A549 (cell line): ENCODE results near the gene COMMD7. TPM values are rescaled to one million over a fixed set of nuclear protein-coding genes. Genes with fewer than 3 reads are reported as not detected.
A peak's percentile ranks its signal among the peaks of the same experiment; 100 is the strongest.

Experiments
- ATAC-seq, 2 experiments: fragments of 200-7000 bp in 1 of 2; fragments of >200 bp in 1 of 2; cut with Nextera tagmentation in 1 of 2; cut with Tn5 transposase in 1 of 2; 3 replicates each; pipeline versions ENCODE4 v1.8.0 to v1.9.1; 2018 to 2020; ENCODE audit warnings: mild to moderate bottlenecking in 1 of 2, moderate library complexity in 1 of 2
- CTCF ChIA-PET: fragments of 300-600 bp; sonication (Branson Sonifier 250); formaldehyde crosslinking; extraction: SDS; loops from one replicate; lab custom pipeline; 2021; ENCODE audit warnings: antibody characterized with exemption, inconsistent platforms; lab: Yijun Ruan, JAX
- POLR2A ChIA-PET: fragments of 350-600 bp; formaldehyde crosslinking; extraction: SDS; loops from one replicate; lab custom pipeline; 2021; ENCODE audit warnings: antibody characterized with exemption, inconsistent platforms; lab: Yijun Ruan, JAX
- DNase-seq, 2 experiments: peaks; one replicate each; pipeline versions ENCODE4 v3.0.0 to v3.0.0-alpha.2; 2011 to 2016; ENCODE audit warnings: low read depth in 1 of 2, low spot score in 1 of 2
- FAIRE-seq: peaks from 2 replicates; lab custom pipeline; 2011; peaks lifted over from hg19 to GRCh38; lab: Jason Lieb, UNC
- H3K27ac ChIP-seq, 2 experiments: fragments of >200 bp; sonication (Bioruptor Twin); formaldehyde crosslinking; 3 replicates each; pipeline ENCODE4 v1.5.1; 2016 to 2017
- H3K4me1 ChIP-seq: fragments of >200 bp; sonication (Bioruptor Twin); formaldehyde crosslinking; 3 replicates; pipeline ENCODE4 v1.6.1; 2016
- H3K4me2 ChIP-seq: fragments of >200 bp; sonication (Bioruptor Twin); formaldehyde crosslinking; 3 replicates; pipeline ENCODE4 v1.6.1; 2016
- H3K4me3 ChIP-seq: fragments of >200 bp; sonication (Bioruptor Twin); formaldehyde crosslinking; 3 replicates; pipeline ENCODE4 v1.5.1; 2016
- H3K9me3 ChIP-seq: fragments of >200 bp; sonication (Bioruptor Twin); formaldehyde crosslinking; 3 replicates; pipeline ENCODE4 v1.6.1; 2016
- CBX2 ChIP-seq: fragments of 200-600 bp; sonication (generic); IDR thresholded peaks from 2 replicates; pipeline ENCODE4 v1.6.1; 2016; ENCODE audit warnings: low read depth, mild to moderate bottlenecking, borderline replicate concordance
- CBX8 ChIP-seq: fragments of 200-600 bp; sonication (generic); IDR thresholded peaks from 2 replicates; pipeline ENCODE4 v1.6.1; 2016
- CEBPB ChIP-seq, 2 experiments: fragments of >200 bp in 1 of 2; sonication (Bioruptor Twin) in 1 of 2; formaldehyde crosslinking in 1 of 2; IDR thresholded peaks; 2 replicates each; pipeline ENCODE4 v1.6.1; 2012 to 2016
- EHF ChIP-seq: fragments of 250-450 bp; sonication (Bioruptor Pico); IDR thresholded peaks from 2 replicates; pipeline ENCODE4 v1.5.0; 2020; ENCODE audit warnings: mild to moderate bottlenecking
- ESRRA ChIP-seq: fragments of 150-350 bp; IDR thresholded peaks from 2 replicates; pipeline ENCODE4 v1.6.1; 2014; ENCODE audit warnings: mild to moderate bottlenecking, low read length, borderline replicate concordance
- FOSL2 ChIP-seq, 2 experiments: fragments of 450-650 bp in 1 of 2; fragments of >200 bp in 1 of 2; sonication (Bioruptor Twin) in 1 of 2; formaldehyde crosslinking; IDR thresholded peaks; 2 replicates each; pipeline versions ENCODE4 v1.5.0 to v1.6.1; 2016 to 2020; ENCODE audit warnings: mild to moderate bottlenecking in 1 of 2, moderate library complexity in 1 of 2
- HOXA7 ChIP-seq: fragments of 250-450 bp; sonication (Bioruptor Pico); IDR thresholded peaks from 2 replicates; pipeline ENCODE4 v1.5.0; 2020; ENCODE audit warnings: mild to moderate bottlenecking, moderate library complexity
- HOXB13 ChIP-seq: fragments of 250-450 bp; sonication (Bioruptor Pico); IDR thresholded peaks from 2 replicates; pipeline ENCODE4 v1.5.0; 2020; ENCODE audit warnings: low read depth, mild to moderate bottlenecking, moderate library complexity
- MAFK ChIP-seq: fragments of 450-650 bp; IDR thresholded peaks from 2 replicates; pipeline ENCODE4 v1.6.1; 2014; ENCODE audit not compliant: partially characterized antibody
- MYC ChIP-seq: IDR thresholded peaks from 2 replicates; pipeline ENCODE4 v1.6.1; 2012; ENCODE audit warnings: mild to moderate bottlenecking, inconsistent platforms, low read length, improper control_type of control experiment, borderline replicate concordance
- PHF8 ChIP-seq: fragments of 200-600 bp; sonication (generic); IDR thresholded peaks from 2 replicates; pipeline ENCODE4 v1.6.1; 2016; ENCODE audit warnings: low read depth, mild to moderate bottlenecking, antibody characterized with exemption, moderate library complexity, borderline replicate concordance
- POLR2A ChIP-seq: IDR thresholded peaks from 2 replicates; pipeline ENCODE4 v1.6.1; 2012; ENCODE audit warnings: mild to moderate bottlenecking, low read length
- SREBF2 ChIP-seq: fragments of 450-650 bp; IDR thresholded peaks from 2 replicates; pipeline ENCODE4 v1.6.1; 2014; ENCODE audit warnings: mild to moderate bottlenecking, moderate library complexity
- ZC3H11A ChIP-seq: fragments of 450-650 bp; IDR thresholded peaks from 2 replicates; pipeline ENCODE4 v1.6.1; 2014; ENCODE audit warnings: antibody characterized with exemption, mild to moderate bottlenecking
- ZNF302 ChIP-seq: fragments of 250-450 bp; sonication (Bioruptor Pico); IDR thresholded peaks from 2 replicates; pipeline ENCODE4 v1.9.0; 2021; ENCODE audit warnings: inconsistent platforms, mild to moderate bottlenecking, moderate library complexity
- WGBS: methylation state at CpG from one replicate; pipeline ENCODE4 v1.1.6; 2017; ENCODE audit errors: missing lambda C conversion rate; 5-methylcytosine and 5-hydroxymethylcytosine counted together
- polyA plus RNA-seq, 4 experiments: library from polyadenylated mRNA; depleted of rRNA in 3 of 4; stranded (reverse); fragments of >200 nt; fragmentation: RNase III in 1 of 4; extraction: RNeasy Plus Mini Kit Qiagen cat#74134 plus additional on column Dnase treatment in 1 of 4; gene quantifications; 2 replicates in 3 of 4; 3 replicates in 1 of 4; pipeline ENCODE4 v1.2.3, GENCODE V29; 2011 to 2017
- TF ChIP-seq, protein P1 (sequence below): fragments of >200 bp; sonication (Bioruptor Twin); formaldehyde crosslinking; IDR thresholded peaks from 3 replicates; pipeline ENCODE4 v1.6.1; 2016
- TF ChIP-seq, protein P2 (sequence below): fragments of 450-650 bp; IDR thresholded peaks from 2 replicates; pipeline ENCODE4 v1.6.1; 2014; ENCODE audit warnings: antibody characterized with exemption
- TF ChIP-seq, protein P3 (sequence below): fragments of >200 bp; sonication (Bioruptor Twin); formaldehyde crosslinking; IDR thresholded peaks from 3 replicates; pipeline ENCODE4 v1.5.1; 2016
- TF ChIP-seq, protein P4 (sequence below): fragments of 200-600 bp; sonication (generic); IDR thresholded peaks from 2 replicates; pipeline ENCODE4 v1.6.1; 2016; ENCODE audit warnings: antibody characterized with exemption, mild to moderate bottlenecking, moderate library complexity

COMMD7 gene
- polyA plus RNA-seq, 2 of the 4 experiments (the other 2 are of a cell fraction), result 55.7 to 74.1 TPM

GRCh38 chr20:32752458-32753250 lies 9.4 kb upstream of the COMMD7 start:
- ChIA-PET POLR2A (no interaction called here), CTCF (interaction anchor here (0.6 to 1.2 kb wide), 3 partner anchors 10 to 79 kb away, joined by 3 read pairs; partner anchors contain the start of genes C20orf203 and DNMT3B)
- Histone ChIP-seq H3K27ac (peak overlapping the region; percentile 26 to 67), H3K4me1 (peaks cover 31% of the 10 kb centered on the region), H3K4me2 (peak overlapping the region; percentile 30), H3K9me3 (no peaks in the 10 kb centered on the region), H3K4me3 (no peak overlapping the region)
- 50% methylated on average over 10 of the region's 10 CpGs for WGBS
- TF ChIP-seq ZNF302 (CRISPR knock-in tag) (no peak), ZC3H11A (no peak), EHF (CRISPR knock-in tag) (no peak), POLR2A (no peak), CBX2 (no peak), MAFK (peak; percentile 95), MYC (no peak), CEBPB (IDR thresholded peaks at IDR 0.05) (0 out of 4 replicates have a peak, but pooled peaks of 1 of the 2 experiments have one; percentile 11), HOXA7 (CRISPR knock-in tag) (no peak), HOXB13 (no peak), FOSL2 (IDR thresholded peaks at IDR 0.05) (no peak), FOSL2 (CRISPR knock-in tag; IDR thresholded peaks at IDR 0.05) (0 out of 2 replicates have a peak, but pooled peaks have one; percentile 21)
- TF ChIP-seq, protein P1, sequence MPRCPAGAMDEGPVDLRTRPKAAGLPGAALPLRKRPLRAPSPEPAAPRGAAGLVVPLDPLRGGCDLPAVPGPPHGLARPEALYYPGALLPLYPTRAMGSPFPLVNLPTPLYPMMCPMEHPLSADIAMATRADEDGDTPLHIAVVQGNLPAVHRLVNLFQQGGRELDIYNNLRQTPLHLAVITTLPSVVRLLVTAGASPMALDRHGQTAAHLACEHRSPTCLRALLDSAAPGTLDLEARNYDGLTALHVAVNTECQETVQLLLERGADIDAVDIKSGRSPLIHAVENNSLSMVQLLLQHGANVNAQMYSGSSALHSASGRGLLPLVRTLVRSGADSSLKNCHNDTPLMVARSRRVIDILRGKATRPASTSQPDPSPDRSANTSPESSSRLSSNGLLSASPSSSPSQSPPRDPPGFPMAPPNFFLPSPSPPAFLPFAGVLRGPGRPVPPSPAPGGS, result no peak
- TF ChIP-seq, protein P2, sequence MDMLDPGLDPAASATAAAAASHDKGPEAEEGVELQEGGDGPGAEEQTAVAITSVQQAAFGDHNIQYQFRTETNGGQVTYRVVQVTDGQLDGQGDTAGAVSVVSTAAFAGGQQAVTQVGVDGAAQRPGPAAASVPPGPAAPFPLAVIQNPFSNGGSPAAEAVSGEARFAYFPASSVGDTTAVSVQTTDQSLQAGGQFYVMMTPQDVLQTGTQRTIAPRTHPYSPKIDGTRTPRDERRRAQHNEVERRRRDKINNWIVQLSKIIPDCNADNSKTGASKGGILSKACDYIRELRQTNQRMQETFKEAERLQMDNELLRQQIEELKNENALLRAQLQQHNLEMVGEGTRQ, result no peak
- TF ChIP-seq, protein P3, sequence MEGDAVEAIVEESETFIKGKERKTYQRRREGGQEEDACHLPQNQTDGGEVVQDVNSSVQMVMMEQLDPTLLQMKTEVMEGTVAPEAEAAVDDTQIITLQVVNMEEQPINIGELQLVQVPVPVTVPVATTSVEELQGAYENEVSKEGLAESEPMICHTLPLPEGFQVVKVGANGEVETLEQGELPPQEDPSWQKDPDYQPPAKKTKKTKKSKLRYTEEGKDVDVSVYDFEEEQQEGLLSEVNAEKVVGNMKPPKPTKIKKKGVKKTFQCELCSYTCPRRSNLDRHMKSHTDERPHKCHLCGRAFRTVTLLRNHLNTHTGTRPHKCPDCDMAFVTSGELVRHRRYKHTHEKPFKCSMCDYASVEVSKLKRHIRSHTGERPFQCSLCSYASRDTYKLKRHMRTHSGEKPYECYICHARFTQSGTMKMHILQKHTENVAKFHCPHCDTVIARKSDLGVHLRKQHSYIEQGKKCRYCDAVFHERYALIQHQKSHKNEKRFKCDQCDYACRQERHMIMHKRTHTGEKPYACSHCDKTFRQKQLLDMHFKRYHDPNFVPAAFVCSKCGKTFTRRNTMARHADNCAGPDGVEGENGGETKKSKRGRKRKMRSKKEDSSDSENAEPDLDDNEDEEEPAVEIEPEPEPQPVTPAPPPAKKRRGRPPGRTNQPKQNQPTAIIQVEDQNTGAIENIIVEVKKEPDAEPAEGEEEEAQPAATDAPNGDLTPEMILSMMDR, result no peak
- no peak for DNase-seq
- ATAC-seq, result peak; percentile 58 to 69
- FAIRE-seq, result no peak

- TF ChIP-seq PHF8, result no peak
- no peak for TF ChIP-seq HOXA7 (CRISPR knock-in tag)
- no peak for TF ChIP-seq SREBF2
- TF ChIP-seq, protein P4, sequence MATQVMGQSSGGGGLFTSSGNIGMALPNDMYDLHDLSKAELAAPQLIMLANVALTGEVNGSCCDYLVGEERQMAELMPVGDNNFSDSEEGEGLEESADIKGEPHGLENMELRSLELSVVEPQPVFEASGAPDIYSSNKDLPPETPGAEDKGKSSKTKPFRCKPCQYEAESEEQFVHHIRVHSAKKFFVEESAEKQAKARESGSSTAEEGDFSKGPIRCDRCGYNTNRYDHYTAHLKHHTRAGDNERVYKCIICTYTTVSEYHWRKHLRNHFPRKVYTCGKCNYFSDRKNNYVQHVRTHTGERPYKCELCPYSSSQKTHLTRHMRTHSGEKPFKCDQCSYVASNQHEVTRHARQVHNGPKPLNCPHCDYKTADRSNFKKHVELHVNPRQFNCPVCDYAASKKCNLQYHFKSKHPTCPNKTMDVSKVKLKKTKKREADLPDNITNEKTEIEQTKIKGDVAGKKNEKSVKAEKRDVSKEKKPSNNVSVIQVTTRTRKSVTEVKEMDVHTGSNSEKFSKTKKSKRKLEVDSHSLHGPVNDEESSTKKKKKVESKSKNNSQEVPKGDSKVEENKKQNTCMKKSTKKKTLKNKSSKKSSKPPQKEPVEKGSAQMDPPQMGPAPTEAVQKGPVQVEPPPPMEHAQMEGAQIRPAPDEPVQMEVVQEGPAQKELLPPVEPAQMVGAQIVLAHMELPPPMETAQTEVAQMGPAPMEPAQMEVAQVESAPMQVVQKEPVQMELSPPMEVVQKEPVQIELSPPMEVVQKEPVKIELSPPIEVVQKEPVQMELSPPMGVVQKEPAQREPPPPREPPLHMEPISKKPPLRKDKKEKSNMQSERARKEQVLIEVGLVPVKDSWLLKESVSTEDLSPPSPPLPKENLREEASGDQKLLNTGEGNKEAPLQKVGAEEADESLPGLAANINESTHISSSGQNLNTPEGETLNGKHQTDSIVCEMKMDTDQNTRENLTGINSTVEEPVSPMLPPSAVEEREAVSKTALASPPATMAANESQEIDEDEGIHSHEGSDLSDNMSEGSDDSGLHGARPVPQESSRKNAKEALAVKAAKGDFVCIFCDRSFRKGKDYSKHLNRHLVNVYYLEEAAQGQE, result no peak
- no peak for TF ChIP-seq HOXB13
- TF ChIP-seq ESRRA, result no peak
- TF ChIP-seq CBX8, result no peak
- FAIRE-seq (no peak), ATAC-seq (no peak), DNase-seq (no peak)
- POLR2A ChIA-PET, result no interaction called here
- Histone ChIP-seq H3K4me1 (peaks cover 32% of the 10 kb centered on the region), H3K4me2 (peak overlapping the region; percentile 30; the same call in 1 of the 3 replicates), H3K9me3 (no peaks in the 10 kb centered on the region), H3K27ac (peak overlapping the region; percentile 26 to 67), H3K4me3 (no peak overlapping the region)
- CTCF ChIA-PET, result interaction anchor here (0.6 to 1.2 kb wide), 2 partner anchors 27 to 38 kb away, joined by 3 read pairs; no protein-coding TSS in a partner anchor
- WGBS, result 90% methylated on average over 6 of the region's 6 CpGs
Observed at GRCh38 chr20:32751702-32752457, 8.6 kb upstream of the COMMD7 start.
